ENCODE results near the gene SLC13A2.
A peak's percentile ranks its signal among the peaks of the same experiment; 100 is the strongest.
"Not testable (repeated sequence)": the region's sequence is repeated elsewhere in the genome, so short reads cannot be mapped to it uniquely, and the experiment has no call there.

The SLC13A2 gene, protein sequence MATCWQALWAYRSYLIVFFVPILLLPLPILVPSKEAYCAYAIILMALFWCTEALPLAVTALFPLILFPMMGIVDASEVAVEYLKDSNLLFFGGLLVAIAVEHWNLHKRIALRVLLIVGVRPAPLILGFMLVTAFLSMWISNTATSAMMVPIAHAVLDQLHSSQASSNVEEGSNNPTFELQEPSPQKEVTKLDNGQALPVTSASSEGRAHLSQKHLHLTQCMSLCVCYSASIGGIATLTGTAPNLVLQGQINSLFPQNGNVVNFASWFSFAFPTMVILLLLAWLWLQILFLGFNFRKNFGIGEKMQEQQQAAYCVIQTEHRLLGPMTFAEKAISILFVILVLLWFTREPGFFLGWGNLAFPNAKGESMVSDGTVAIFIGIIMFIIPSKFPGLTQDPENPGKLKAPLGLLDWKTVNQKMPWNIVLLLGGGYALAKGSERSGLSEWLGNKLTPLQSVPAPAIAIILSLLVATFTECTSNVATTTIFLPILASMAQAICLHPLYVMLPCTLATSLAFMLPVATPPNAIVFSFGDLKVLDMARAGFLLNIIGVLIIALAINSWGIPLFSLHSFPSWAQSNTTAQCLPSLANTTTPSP

DNA sequence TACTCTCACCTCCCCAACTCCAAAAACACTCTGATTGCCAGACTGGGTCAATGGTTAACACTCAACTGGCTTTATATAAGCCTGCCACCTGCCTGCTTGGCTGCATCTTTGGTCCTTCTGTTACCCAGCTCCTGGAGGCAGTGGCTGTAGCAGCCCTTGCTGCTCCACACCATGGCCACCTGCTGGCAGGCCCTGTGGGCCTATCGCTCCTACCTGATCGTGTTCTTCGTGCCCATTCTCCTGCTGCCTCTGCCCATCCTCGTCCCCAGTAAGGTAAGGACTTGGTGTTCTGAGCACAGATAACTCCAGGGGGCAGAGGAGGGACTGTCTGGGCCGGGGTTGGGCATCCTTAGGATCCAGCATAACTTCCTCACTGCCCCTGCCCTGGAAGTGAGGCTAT is at the start of gene SLC13A2:
Gene SLC13A2, plus strand, starts transcription at position 103 of the 400 bp plus-strand sequence. Its CDS starts 69 bp downstream, at position 172.
- H2AFZ ChIP-seq (ENCODE audit: low read depth), result peak within 1 kb of the TSS; percentile 19; the same call in 1 of the 2 replicates
- no peak within 1 kb of the TSS for H3K4me2 ChIP-seq
- no peaks in the 10 kb centered on the region for H4K20me1 ChIP-seq (ENCODE audit: insufficient read depth)
- no peak within 1 kb of the TSS for H3K27ac ChIP-seq
- H3K9ac ChIP-seq, result no peak within 1 kb of the TSS
- no peaks in the 10 kb centered on the region for H3K4me1 ChIP-seq (ENCODE audit: low read depth, poor library complexity, severe bottlenecking)
- H3K4me3 ChIP-seq (IDR thresholded peaks at IDR 0.05; ENCODE audit: insufficient read depth, low read depth, low read length), result no peak within 1 kb of the TSS
- TF ChIP-seq, protein P1, sequence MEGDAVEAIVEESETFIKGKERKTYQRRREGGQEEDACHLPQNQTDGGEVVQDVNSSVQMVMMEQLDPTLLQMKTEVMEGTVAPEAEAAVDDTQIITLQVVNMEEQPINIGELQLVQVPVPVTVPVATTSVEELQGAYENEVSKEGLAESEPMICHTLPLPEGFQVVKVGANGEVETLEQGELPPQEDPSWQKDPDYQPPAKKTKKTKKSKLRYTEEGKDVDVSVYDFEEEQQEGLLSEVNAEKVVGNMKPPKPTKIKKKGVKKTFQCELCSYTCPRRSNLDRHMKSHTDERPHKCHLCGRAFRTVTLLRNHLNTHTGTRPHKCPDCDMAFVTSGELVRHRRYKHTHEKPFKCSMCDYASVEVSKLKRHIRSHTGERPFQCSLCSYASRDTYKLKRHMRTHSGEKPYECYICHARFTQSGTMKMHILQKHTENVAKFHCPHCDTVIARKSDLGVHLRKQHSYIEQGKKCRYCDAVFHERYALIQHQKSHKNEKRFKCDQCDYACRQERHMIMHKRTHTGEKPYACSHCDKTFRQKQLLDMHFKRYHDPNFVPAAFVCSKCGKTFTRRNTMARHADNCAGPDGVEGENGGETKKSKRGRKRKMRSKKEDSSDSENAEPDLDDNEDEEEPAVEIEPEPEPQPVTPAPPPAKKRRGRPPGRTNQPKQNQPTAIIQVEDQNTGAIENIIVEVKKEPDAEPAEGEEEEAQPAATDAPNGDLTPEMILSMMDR (conservative IDR thresholded peaks at IDR 0.05; ENCODE audit: low read depth, low read length), result no peak
- no peaks in the 10 kb centered on the region for H3K36me3 ChIP-seq (ENCODE audit: insufficient read depth)
- no peaks in the 10 kb centered on the region for H3K79me2 ChIP-seq (ENCODE audit: insufficient read depth, low read depth)
- no peaks in the 10 kb centered on the region for H3K27me3 ChIP-seq (ENCODE audit: insufficient read depth, low read depth)

DNA sequence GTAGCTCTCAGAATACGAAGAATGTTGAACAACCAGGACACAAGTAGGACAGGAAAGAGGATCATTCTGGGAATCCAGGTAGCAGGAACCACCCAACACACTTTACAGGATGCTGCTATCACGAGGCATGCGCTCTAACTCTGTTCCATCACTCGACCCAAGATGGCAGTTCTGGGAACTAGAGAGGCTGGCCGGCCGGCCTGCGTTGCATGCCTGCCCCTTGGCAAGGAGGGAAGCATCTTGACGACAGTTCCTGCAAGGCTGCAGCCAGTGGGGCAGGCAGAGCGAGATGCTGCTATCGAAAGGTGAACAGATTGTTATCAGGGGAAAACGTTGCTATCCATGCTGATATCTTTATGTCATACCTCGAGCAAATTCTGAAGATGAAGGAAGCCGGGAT is 48.2 kb upstream of the SLC13A2 start:
- Histone ChIP-seq H3K9ac (no peak overlapping the region), H4K20me1 (ENCODE audit: insufficient read depth) (no peaks in the 10 kb centered on the region), H3K27ac (no peak overlapping the region), H3K4me2 (no peak overlapping the region), H3K4me1 (ENCODE audit: low read depth, poor library complexity, severe bottlenecking) (no peaks in the 10 kb centered on the region), H3K79me2 (ENCODE audit: insufficient read depth, low read depth) (no peaks in the 10 kb centered on the region), H3K36me3 (ENCODE audit: insufficient read depth) (no peaks in the 10 kb centered on the region), H3K4me3 (IDR thresholded peaks at IDR 0.05; ENCODE audit: insufficient read depth, low read depth, low read length) (no peak overlapping the region), H3K27me3 (ENCODE audit: insufficient read depth, low read depth) (no peaks in the 10 kb centered on the region), H2AFZ (ENCODE audit: low read depth) (no peak overlapping the region)
- TF ChIP-seq, protein P1 (conservative IDR thresholded peaks at IDR 0.05; ENCODE audit: low read depth, low read length), result no peak

DNA sequence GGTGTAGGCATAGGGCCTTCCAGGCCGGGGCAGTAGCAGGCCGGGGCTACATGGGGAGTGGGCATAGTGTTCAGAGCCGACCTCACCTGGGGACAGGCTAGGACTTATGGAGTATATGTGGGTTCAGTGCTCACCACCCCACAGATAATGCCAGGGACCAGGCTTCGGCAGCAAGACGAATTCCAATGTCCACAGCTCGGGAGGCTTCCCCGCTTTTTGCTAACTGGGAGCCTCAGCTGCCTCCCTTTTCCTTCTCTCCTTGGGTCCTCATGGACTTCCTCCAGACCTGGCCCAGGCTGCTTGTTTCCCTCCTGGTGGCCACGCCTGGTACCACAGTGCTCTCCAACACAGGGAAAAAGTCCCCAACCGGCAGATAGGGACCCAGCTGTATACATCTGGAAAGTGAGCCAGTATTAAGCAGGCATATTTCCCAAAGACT is 47.3 kb upstream of the SLC13A2 start:
- H2AFZ ChIP-seq (ENCODE audit: low read depth), result no peak overlapping the region
- H3K4me2 ChIP-seq, result no peak overlapping the region
- H3K27ac ChIP-seq, result no peak overlapping the region
- H3K36me3 ChIP-seq (ENCODE audit: insufficient read depth), result no peaks in the 10 kb centered on the region
- TF ChIP-seq, protein P1 (conservative IDR thresholded peaks at IDR 0.05; ENCODE audit: low read depth, low read length), result peak; percentile 54
- no peaks in the 10 kb centered on the region for H3K79me2 ChIP-seq (ENCODE audit: insufficient read depth, low read depth)
- no peaks in the 10 kb centered on the region for H3K27me3 ChIP-seq (ENCODE audit: insufficient read depth, low read depth)
- H3K9ac ChIP-seq, result no peak overlapping the region
- no peaks in the 10 kb centered on the region for H4K20me1 ChIP-seq (ENCODE audit: insufficient read depth)
- H3K4me3 ChIP-seq (IDR thresholded peaks at IDR 0.05; ENCODE audit: insufficient read depth, low read depth, low read length), result no peak overlapping the region
- no peaks in the 10 kb centered on the region for H3K4me1 ChIP-seq (ENCODE audit: low read depth, poor library complexity, severe bottlenecking)

DNA sequence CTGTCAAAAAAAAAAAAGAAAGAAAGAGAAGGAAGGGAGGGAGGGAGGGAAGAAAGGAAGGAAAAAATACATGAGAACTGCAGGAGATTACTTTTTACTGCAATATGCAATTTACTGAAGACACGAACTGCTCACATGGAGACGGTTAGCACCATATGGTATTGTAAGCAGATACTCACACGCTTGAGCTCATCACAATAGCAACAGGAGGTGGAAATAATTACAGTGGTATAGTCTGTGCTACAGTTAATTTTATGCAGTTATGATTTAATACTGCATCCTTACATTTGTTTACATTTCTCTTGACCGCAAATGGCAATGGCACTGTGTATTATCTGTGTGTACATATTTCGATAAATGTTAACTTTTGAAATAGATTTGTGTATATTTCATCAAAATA is 46.1 kb upstream of the SLC13A2 start:
- Histone ChIP-seq H3K27me3 (ENCODE audit: insufficient read depth, low read depth) (no peaks in the 10 kb centered on the region), H3K36me3 (ENCODE audit: insufficient read depth) (no peaks in the 10 kb centered on the region), H3K27ac (no peak overlapping the region), H3K79me2 (ENCODE audit: insufficient read depth, low read depth) (no peaks in the 10 kb centered on the region), H3K4me3 (IDR thresholded peaks at IDR 0.05; ENCODE audit: insufficient read depth, low read depth, low read length) (no peak overlapping the region), H3K4me2 (no peak overlapping the region), H3K9ac (no peak overlapping the region), H4K20me1 (ENCODE audit: insufficient read depth) (no peaks in the 10 kb centered on the region), H3K4me1 (ENCODE audit: low read depth, poor library complexity, severe bottlenecking) (no peaks in the 10 kb centered on the region), H2AFZ (ENCODE audit: low read depth) (no peak overlapping the region)
- TF ChIP-seq, protein P1 (conservative IDR thresholded peaks at IDR 0.05; ENCODE audit: low read depth, low read length), result no peak

DNA sequence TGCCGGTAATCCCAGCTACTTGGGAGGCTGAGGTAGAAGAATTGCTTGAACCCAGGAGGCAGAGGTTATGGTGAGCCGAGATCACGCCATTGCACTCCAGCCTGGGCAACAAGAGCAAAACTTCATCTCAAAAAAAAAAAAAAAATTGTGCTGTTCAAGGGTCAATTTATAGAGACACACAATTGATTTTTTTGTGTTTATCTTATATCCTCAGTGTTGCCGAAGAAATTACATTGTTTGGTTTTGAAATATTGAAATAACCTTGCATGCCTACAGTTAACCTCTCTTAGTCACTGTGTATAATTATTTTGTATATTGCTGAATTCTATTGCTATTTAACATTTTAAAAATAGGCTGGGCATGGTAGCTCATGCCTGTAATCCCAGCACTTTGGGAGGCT is 45.5 kb upstream of the SLC13A2 start:
- not testable (repeated sequence) for H3K79me2 ChIP-seq (ENCODE audit: insufficient read depth, low read depth); H3K36me3 ChIP-seq (ENCODE audit: insufficient read depth); H3K9ac ChIP-seq; H4K20me1 ChIP-seq (ENCODE audit: insufficient read depth); H2AFZ ChIP-seq (ENCODE audit: low read depth); H3K4me1 ChIP-seq (ENCODE audit: low read depth, poor library complexity, severe bottlenecking); H3K27me3 ChIP-seq (ENCODE audit: insufficient read depth, low read depth); H3K27ac ChIP-seq; H3K4me2 ChIP-seq; H3K4me3 ChIP-seq (IDR thresholded peaks at IDR 0.05; ENCODE audit: insufficient read depth, low read depth, low read length)
